H1 (cell line): ENCODE data around the gene MIPEP. TPM values are rescaled to one million over a fixed set of nuclear protein-coding genes. Genes with fewer than 3 reads are reported as not detected.

ENCODE experiments used
- CTCF ChIA-PET: fragments of 300-600 bp; sonication (Branson Sonifier 250); formaldehyde crosslinking; loops from one replicate; lab custom pipeline; 2021; ENCODE audit not compliant: partially characterized antibody; lab: Charles Lee
- POLR2A ChIA-PET: fragments of 300-600 bp; sonication (Branson Sonifier 250); formaldehyde crosslinking; loops from one replicate; lab custom pipeline; 2021; ENCODE audit warnings: inconsistent platforms; ENCODE audit not compliant: partially characterized antibody; lab: Charles Lee
- DNase-seq, 2 experiments: peaks; one replicate each; pipeline versions ENCODE4 v3.0.0 to v3.0.0-alpha.2; 2010 to 2022; ENCODE audit warnings: low spot score in 2 of 2, low read depth in 1 of 2, mixed read lengths in 1 of 2
- FAIRE-seq: peaks from 2 replicates; lab custom pipeline; 2011; peaks lifted over from hg19 to GRCh38; lab: Jason Lieb, UNC
- H2AFZ ChIP-seq: 2 replicates; pipeline ENCODE4 v1.8.1; 2012; ENCODE audit warnings: low read length, inconsistent platforms
- H2AK5ac ChIP-seq: 2 replicates; pipeline ENCODE4 v1.6.1; 2013; ENCODE audit warnings: low read depth, low read length
- H2BK120ac ChIP-seq: replicated peaks from 2 replicates; pipeline ENCODE3; 2013; ENCODE audit warnings: low read depth, low read length, inconsistent platforms
- H2BK12ac ChIP-seq: 2 replicates; pipeline ENCODE4 v1.6.1; 2013; ENCODE audit warnings: low read depth, low read length
- H2BK15ac ChIP-seq: 2 replicates; pipeline ENCODE4 v1.6.1; 2013; ENCODE audit warnings: low read length
- H2BK20ac ChIP-seq: 2 replicates; pipeline ENCODE4 v1.6.1; 2013; ENCODE audit warnings: low read length
- H2BK5ac ChIP-seq: 2 replicates; pipeline ENCODE4 v1.6.1; 2013; ENCODE audit warnings: low read depth, low read length
- H3K14ac ChIP-seq: 2 replicates; pipeline ENCODE4 v1.6.1; 2013; ENCODE audit warnings: inconsistent platforms; ENCODE audit not compliant: insufficient read length
- H3K18ac ChIP-seq: 2 replicates; pipeline ENCODE4 v1.6.1; 2013; ENCODE audit warnings: low read length; ENCODE audit errors: extremely low read depth
- H3K23ac ChIP-seq: 2 replicates; pipeline ENCODE4 v1.6.1; 2013; ENCODE audit warnings: inconsistent platforms; ENCODE audit not compliant: insufficient read length
- H3K23me2 ChIP-seq: 2 replicates; pipeline ENCODE4 v1.6.1; 2013; ENCODE audit warnings: low read depth, low read length
- H3K27ac ChIP-seq: 2 replicates; pipeline ENCODE4 v1.6.1; 2011; ENCODE audit warnings: low read depth, low read length, inconsistent platforms
- H3K27me3 ChIP-seq, 4 experiments: replicated peaks in 1 of 4; 1 replicate in 1 of 4; 2 replicates in 3 of 4; pipeline versions ENCODE4 v1.6.1 to v1.8.1; 2011 to 2013; ENCODE audit warnings: low read length in 3 of 4, mild to moderate bottlenecking in 3 of 4, inconsistent platforms in 2 of 4, mixed read lengths in 2 of 4, moderate library complexity in 1 of 4; ENCODE audit not compliant: control insufficient read depth in 3 of 4, insufficient read depth in 3 of 4; ENCODE audit errors: extremely low read depth in 1 of 4
- H3K36me3 ChIP-seq, 4 experiments: 2 replicates each; pipeline versions ENCODE4 v1.6.1 to v1.8.1; 2011 to 2013; ENCODE audit warnings: mild to moderate bottlenecking in 4 of 4, low read length in 3 of 4, moderate library complexity in 2 of 4, control low read depth in 1 of 4, inconsistent platforms in 1 of 4; ENCODE audit not compliant: insufficient read depth in 4 of 4, control insufficient read depth in 2 of 4
- H3K4ac ChIP-seq: replicated peaks from 2 replicates; pipeline ENCODE3; 2013; ENCODE audit warnings: low read length, low read depth, mixed read lengths, inconsistent platforms; ENCODE audit not compliant: insufficient read length
- H3K4me1 ChIP-seq, 4 experiments: replicated peaks in 1 of 4; 1 replicate in 1 of 4; 2 replicates in 3 of 4; pipeline versions ENCODE4 v1.6.1 to v1.8.1; 2011 to 2013; ENCODE audit warnings: low read length in 3 of 4, inconsistent platforms in 2 of 4, mixed read lengths in 1 of 4; ENCODE audit not compliant: insufficient read depth in 4 of 4, control insufficient read depth in 3 of 4
- H3K4me2 ChIP-seq, 2 experiments: 2 replicates each; pipeline versions ENCODE4 v1.6.1 to v1.8.1; 2011 to 2013; ENCODE audit warnings: low read depth in 2 of 2, low read length in 2 of 2, control low read depth in 1 of 2, inconsistent platforms in 1 of 2, mild to moderate bottlenecking in 1 of 2; ENCODE audit not compliant: insufficient read depth in 1 of 2
- H3K4me3 ChIP-seq, 4 experiments: fragments of 200-600, 300-600 bp in 1 of 4; sonication (generic), shearing (Covaris generic), sonication (Bioruptor Twin) in 1 of 4; 2 replicates each; pipeline versions ENCODE4 v1.5.1 to v1.8.1; 2011 to 2016; ENCODE audit warnings: low read length in 4 of 4, low read depth in 3 of 4, control low read depth in 2 of 4, inconsistent platforms in 2 of 4, mild to moderate bottlenecking in 2 of 4, mixed read lengths in 1 of 4, moderate library complexity in 1 of 4; ENCODE audit not compliant: insufficient read depth in 2 of 4; ENCODE audit errors: extremely low read depth in 1 of 4
- H3K56ac ChIP-seq: replicated peaks from 2 replicates; pipeline ENCODE3; 2013; ENCODE audit warnings: low read depth, mild to moderate bottlenecking, mixed read lengths, low read length, inconsistent platforms; ENCODE audit not compliant: insufficient read length
- H3K79me1 ChIP-seq: 2 replicates; pipeline ENCODE4 v1.6.1; 2013; ENCODE audit warnings: low read depth, low read length, control low read depth
- H3K79me2 ChIP-seq, 2 experiments: 2 replicates each; pipeline versions ENCODE4 v1.6.1 to v1.8.1; 2012 to 2013; ENCODE audit warnings: low read length in 2 of 2, mild to moderate bottlenecking in 2 of 2, inconsistent platforms in 1 of 2; ENCODE audit not compliant: insufficient read depth in 2 of 2, control insufficient read depth in 1 of 2
- H3K9ac ChIP-seq, 4 experiments: replicated peaks in 1 of 4; 1 replicate in 1 of 4; 2 replicates in 3 of 4; pipeline versions ENCODE4 v1.6.1 to v1.8.1; 2011 to 2013; ENCODE audit warnings: low read depth in 3 of 4, low read length in 3 of 4, control low read depth in 2 of 4, mild to moderate bottlenecking in 2 of 4, moderate library complexity in 2 of 4, inconsistent platforms in 1 of 4; ENCODE audit errors: extremely low read depth in 1 of 4
- H3K9me3 ChIP-seq, 2 experiments: 2 replicates each; pipeline versions ENCODE4 v1.6.1 to v1.8.1; 2012 to 2013; ENCODE audit warnings: mild to moderate bottlenecking in 2 of 2, moderate library complexity in 2 of 2, control low read depth in 1 of 2, inconsistent platforms in 1 of 2, low read depth in 1 of 2, low read length in 1 of 2, mixed read lengths in 1 of 2; ENCODE audit not compliant: insufficient read depth in 2 of 2
- H4K20me1 ChIP-seq, 2 experiments: replicated peaks in 1 of 2; 2 replicates each; pipeline versions ENCODE3 to v1.8.1; 2011 to 2013; ENCODE audit warnings: inconsistent platforms in 2 of 2, low read length in 2 of 2, mild to moderate bottlenecking in 1 of 2; ENCODE audit not compliant: insufficient read depth in 2 of 2, control insufficient read depth in 1 of 2
- H4K5ac ChIP-seq: 2 replicates; pipeline ENCODE4 v1.6.1; 2013; ENCODE audit warnings: low read length, low read depth, mixed read lengths, inconsistent platforms; ENCODE audit not compliant: insufficient read length
- H4K8ac ChIP-seq: 2 replicates; pipeline ENCODE4 v1.8.0; 2013; ENCODE audit warnings: mild to moderate bottlenecking, moderate library complexity, low read length, inconsistent platforms; ENCODE audit not compliant: insufficient read depth; ENCODE audit errors: extremely low read depth
- H4K91ac ChIP-seq: replicated peaks from 2 replicates; pipeline ENCODE3; 2013; ENCODE audit warnings: low read length, mixed read lengths, inconsistent platforms; ENCODE audit not compliant: insufficient read length
- BRCA1 ChIP-seq: IDR thresholded peaks from 2 replicates; pipeline ENCODE4 v1.6.1; 2012; ENCODE audit warnings: low read depth, low read length, improper control_type of control experiment
- CHD1 ChIP-seq: IDR thresholded peaks from 2 replicates; pipeline ENCODE4 v1.6.1; 2012; ENCODE audit warnings: low read depth, low read length, improper control_type of control experiment
- CTBP2 ChIP-seq: IDR thresholded peaks from 2 replicates; pipeline ENCODE4 v1.7.0; 2011; ENCODE audit warnings: borderline replicate concordance, mild to moderate bottlenecking, moderate library complexity, mixed read lengths, low read length; ENCODE audit not compliant: insufficient read depth, insufficient read length
- KDM1A ChIP-seq: fragments of 200-600, 300-600 bp; sonication (generic); IDR thresholded peaks from 2 replicates; pipeline ENCODE4 v1.7.1; 2016; ENCODE audit warnings: mild to moderate bottlenecking, low read length, borderline replicate concordance
- KDM5A ChIP-seq: fragments of 200-600 bp; IDR thresholded peaks from 2 replicates; pipeline ENCODE4 v1.7.1; 2012; ENCODE audit warnings: mild to moderate bottlenecking, low read length, inconsistent platforms, mixed read lengths
- MAFK ChIP-seq: IDR thresholded peaks from 2 replicates; pipeline ENCODE4 v1.6.1; 2012; ENCODE audit warnings: low read depth, mild to moderate bottlenecking, improper control_type of control experiment, low read length
- PHF8 ChIP-seq: fragments of 200-600 bp; sonication (generic); conservative IDR thresholded peaks from 2 replicates; pipeline ENCODE4 v1.7.1; 2012; ENCODE audit warnings: low read depth, mild to moderate bottlenecking, inconsistent platforms, low read length, moderate library complexity
- POLR2AphosphoS5 ChIP-seq: IDR thresholded peaks from 2 replicates; pipeline ENCODE4 v1.6.1; 2011; ENCODE audit warnings: low read depth, low read length
- RXRA ChIP-seq: IDR thresholded peaks from 2 replicates; pipeline ENCODE4 v1.6.1; 2011; ENCODE audit warnings: low read depth, mild to moderate bottlenecking, low read length, moderate library complexity; ENCODE audit not compliant: insufficient read depth
- WGBS, 2 experiments: shearing (Covaris generic) in 1 of 2; methylation state at CpG; one replicate each; pipeline versions ENCODE4 v1.1.6 to v1.1.7; 2013 to 2015; ENCODE audit warnings: low lambda C conversion rate in 2 of 2, mixed read lengths in 2 of 2, inconsistent platforms in 1 of 2, low coverage in 1 of 2, missing lambda C conversion rate in 1 of 2; ENCODE audit not compliant: insufficient replicate concordance in 2 of 2, insufficient coverage in 1 of 2, insufficient read length in 1 of 2; ENCODE audit errors: extremely low coverage in 1 of 2, missing lambda C conversion rate in 1 of 2; 5-methylcytosine and 5-hydroxymethylcytosine counted together
- polyA plus RNA-seq, 7 experiments: library from polyadenylated mRNA; depleted of rRNA in 3 of 7; stranded (reverse) in 5 of 7; unstranded in 2 of 7; fragments of >200 nt in 5 of 7; fragments of 200-250 nt in 2 of 7; gene quantifications; 1 replicate in 5 of 7; 2 replicates in 1 of 7; 4 replicates in 1 of 7; pipeline versions ENCODE4 v1.2.1 to v1.2.3, GENCODE V29; 2011 to 2013; ENCODE audit warnings: missing spikeins in 2 of 7, mixed read lengths in 2 of 7
- total RNA-seq: library from RNA; stranded (reverse); fragmentation: NEBNext Ultra II Directional; extraction: Animal tissue kit (Norgen Biotek cat#: 25700); gene quantifications from 2 replicates; pipeline ENCODE4 v1.2.1, GENCODE V29; 2021
- TF ChIP-seq, protein P1 (sequence below): IDR thresholded peaks from 2 replicates; pipeline ENCODE4 v1.6.1; 2012; ENCODE audit warnings: low read length, inconsistent platforms
- TF ChIP-seq, protein P2 (sequence below): IDR thresholded peaks from 2 replicates; pipeline ENCODE4 v1.6.1; 2011; ENCODE audit warnings: low read length, improper control_type of control experiment

MIPEP gene
- total and polyA plus RNA-seq, 2 of the 8 experiments (the other 6 are each of a cell fraction or from before 2014, with no cell fraction given), result 24.0 to 24.2 TPM

DNA sequence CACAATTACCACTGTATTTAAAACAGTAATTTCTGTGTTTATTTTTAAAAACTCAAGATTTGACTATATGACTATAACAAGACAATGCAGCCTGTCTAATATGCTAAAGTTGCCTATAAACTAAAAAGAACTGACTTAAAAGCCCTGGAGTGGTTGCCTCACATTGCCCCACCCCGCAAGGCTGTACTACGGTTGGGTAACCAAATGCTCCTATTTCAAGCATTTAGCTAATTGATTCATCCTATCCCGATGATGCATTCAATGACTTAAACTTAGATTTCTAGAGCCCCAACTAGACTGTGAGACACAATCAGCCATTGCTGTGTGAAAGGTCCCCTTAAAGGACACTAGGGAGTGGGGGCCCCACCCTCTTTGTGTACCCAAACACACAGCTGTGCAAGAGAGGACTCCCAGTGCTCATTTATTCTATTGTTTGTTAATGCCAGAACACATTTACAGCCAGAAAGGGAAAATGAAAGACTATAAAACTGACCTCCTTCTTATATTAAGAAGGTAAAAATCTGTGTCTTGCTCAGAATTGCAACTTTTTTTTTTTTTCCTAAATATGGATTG, 66.9 kb downstream of the MIPEP start:
- Histone ChIP-seq H3K9ac (no peak overlapping the region), H2BK5ac (no peak overlapping the region), H3K4me1 (no peaks in the 10 kb centered on the region), H3K56ac (no peak overlapping the region), H3K79me1 (no peaks in the 10 kb centered on the region), H2BK12ac (no peak overlapping the region), H4K20me1 (no peaks in the 10 kb centered on the region), H3K27me3 (no peaks in the 10 kb centered on the region), H2BK15ac (no peak overlapping the region), H3K36me3 (peaks cover 0 to 3% (median 0%) of the 10 kb centered on the region in 4 experiments; a peak in 1 of 8 replicates), H2BK120ac (no peak overlapping the region), H3K23ac (no peak overlapping the region), H3K4ac (no peak overlapping the region), H3K18ac (no peak overlapping the region), H3K14ac (no peak overlapping the region), H3K4me2 (no peak overlapping the region), H4K5ac (no peak overlapping the region), H4K91ac (no peak overlapping the region), H2BK20ac (no peak overlapping the region), H2AFZ (no peak overlapping the region), H4K8ac (no peak overlapping the region), H3K4me3 (no peak overlapping the region), H2AK5ac (no peak overlapping the region), H3K23me2 (no peaks in the 10 kb centered on the region), H3K79me2 (no peaks in the 10 kb centered on the region), H3K9me3 (no peaks in the 10 kb centered on the region), H3K27ac (no peak overlapping the region)
- ChIA-PET CTCF (interaction anchor here (0.7 to 1.8 kb wide), 3 partner anchors 11 to 188 kb away, joined by 3 to 5 read pairs (median 3); no protein-coding TSS in a partner anchor), POLR2A (no interaction called here)
- DNase-seq (no peak), FAIRE-seq (no peak)
- 92% methylated on average over 3 of the region's 3 CpGs; no CpG with 5 or more reads in 1 of the 2 experiments for WGBS, 2 experiments
- TF ChIP-seq BRCA1, result no peak
- no peak for TF ChIP-seq PHF8
- TF ChIP-seq, protein P1, sequence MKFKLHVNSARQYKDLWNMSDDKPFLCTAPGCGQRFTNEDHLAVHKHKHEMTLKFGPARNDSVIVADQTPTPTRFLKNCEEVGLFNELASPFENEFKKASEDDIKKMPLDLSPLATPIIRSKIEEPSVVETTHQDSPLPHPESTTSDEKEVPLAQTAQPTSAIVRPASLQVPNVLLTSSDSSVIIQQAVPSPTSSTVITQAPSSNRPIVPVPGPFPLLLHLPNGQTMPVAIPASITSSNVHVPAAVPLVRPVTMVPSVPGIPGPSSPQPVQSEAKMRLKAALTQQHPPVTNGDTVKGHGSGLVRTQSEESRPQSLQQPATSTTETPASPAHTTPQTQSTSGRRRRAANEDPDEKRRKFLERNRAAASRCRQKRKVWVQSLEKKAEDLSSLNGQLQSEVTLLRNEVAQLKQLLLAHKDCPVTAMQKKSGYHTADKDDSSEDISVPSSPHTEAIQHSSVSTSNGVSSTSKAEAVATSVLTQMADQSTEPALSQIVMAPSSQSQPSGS, result no peak
- TF ChIP-seq POLR2AphosphoS5, result no peak
- TF ChIP-seq, protein P2, sequence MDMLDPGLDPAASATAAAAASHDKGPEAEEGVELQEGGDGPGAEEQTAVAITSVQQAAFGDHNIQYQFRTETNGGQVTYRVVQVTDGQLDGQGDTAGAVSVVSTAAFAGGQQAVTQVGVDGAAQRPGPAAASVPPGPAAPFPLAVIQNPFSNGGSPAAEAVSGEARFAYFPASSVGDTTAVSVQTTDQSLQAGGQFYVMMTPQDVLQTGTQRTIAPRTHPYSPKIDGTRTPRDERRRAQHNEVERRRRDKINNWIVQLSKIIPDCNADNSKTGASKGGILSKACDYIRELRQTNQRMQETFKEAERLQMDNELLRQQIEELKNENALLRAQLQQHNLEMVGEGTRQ, result no peak
- no peak for TF ChIP-seq KDM1A
- TF ChIP-seq RXRA, result no peak
- no peak for TF ChIP-seq CTBP2
- no peak for TF ChIP-seq KDM5A
- no peak for TF ChIP-seq CHD1
- no peak for TF ChIP-seq MAFK
